GM04504 (cell line): ENCODE data around the gene CASKIN2.

Experiments used
- DNase-seq: peaks from one replicate; pipeline ENCODE4 v3.0.0-alpha.2; 2012; ENCODE audit warnings: low read depth

Gene CASKIN2

GRCh38 chr17:75518983-75519537 is 3.7 kb upstream of the CASKIN2 start:
- no peak for DNase-seq

GRCh38 chr17:75518201-75518600 is 2.9 kb upstream of the CASKIN2 start:
- DNase-seq: no peak

GRCh38 chr17:75517297-75517865 is 2.0 kb upstream of the CASKIN2 start:
- no peak for DNase-seq

GRCh38 chr17:75516619-75517296 is 1.4 kb upstream of the CASKIN2 start:
- DNase-seq: no peak

GRCh38 chr17:75516255-75516618 is 900 bp upstream of the CASKIN2 start, which contains the start of gene TSEN54:
TSS of gene TSEN54 (plus strand) at chr17:75516528. CDS start at chr17:75516561, 33 bp downstream.
- peak; percentile 69 for DNase-seq

GRCh38 chr17:75514919-75515495 is 330 bp downstream of the CASKIN2 start:
- DNase-seq: no peak

GRCh38 chr17:75514299-75514918 is 928 bp downstream of the CASKIN2 start:
- DNase-seq: no peak

GRCh38 chr17:75513641-75514000 is 1.7 kb downstream of the CASKIN2 start:
- DNase-seq: no peak

GRCh38 chr17:75512926-75513640 is 2.3 kb downstream of the CASKIN2 start:
- no peak for DNase-seq

- no peak for DNase-seq
Measured at GRCh38 chr17:75511610-75512575, 3.4 kb downstream of the CASKIN2 start.

GRCh38 chr17:75511270-75511609 is 4.1 kb downstream of the CASKIN2 start:
- DNase-seq: no peak

- DNase-seq: no peak
Measured at GRCh38 chr17:75509528-75510258, 5.6 kb downstream of the CASKIN2 start.

GRCh38 chr17:75508931-75509361 is 6.4 kb downstream of the CASKIN2 start:
- no peak for DNase-seq

GRCh38 chr17:75507733-75508719 is 7.3 kb downstream of the CASKIN2 start:
- no peak for DNase-seq

- no peak for DNase-seq
Measured at GRCh38 chr17:75506888-75507287, 8.4 kb downstream of the CASKIN2 start.

GRCh38 chr17:75506134-75506533 is 9.2 kb downstream of the CASKIN2 start:
- no peak for DNase-seq

GRCh38 chr17:75505640-75506039 is 9.7 kb downstream of the CASKIN2 start:
- DNase-seq: no peak

GRCh38 chr17:75505152-75505409 is 10.3 kb downstream of the CASKIN2 start:
- DNase-seq: no peak

GRCh38 chr17:75504347-75505151 is 10.8 kb downstream of the CASKIN2 start:
- no peak for DNase-seq
